Measurements from ENCODE around the gene CYP8B1.
A peak's percentile ranks its signal among the peaks of the same experiment; 100 is the strongest.

GRCh38 chr3:42880601-42881451 is 5.1 kb upstream of the CYP8B1 start:
- peak; percentile 75 for TF ChIP-seq CTCF (conservative IDR thresholded peaks at IDR 0.05)
- TF ChIP-seq EZH2 (IDR thresholded peaks at IDR 0.05; ENCODE audit: low read depth): no peak

Measured in PC-9 (cell line).